ENCODE results near the gene RAE1.
"Not testable (repeated sequence)": the region's sequence is repeated elsewhere in the genome, so short reads cannot be mapped to it uniquely, and the experiment has no call there.

The RAE1 gene

GRCh38 chr20:57326667-57327455, 24.2 kb upstream of the RAE1 start:
- DNase-seq (ENCODE audit: low read depth): no peak

- no peak for DNase-seq (ENCODE audit: low read depth)
Observed at GRCh38 chr20:57327820-57328219, 23.2 kb upstream of the RAE1 start.

- DNase-seq (ENCODE audit: low read depth): no peak
Observed at GRCh38 chr20:57329608-57330221, 21.3 kb upstream of the RAE1 start, which contains the start of gene SPO11. Gene SPO11 (plus strand): TSS chr20:57329803. CDS start chr20:57329868, 65 bp downstream.

DNA sequence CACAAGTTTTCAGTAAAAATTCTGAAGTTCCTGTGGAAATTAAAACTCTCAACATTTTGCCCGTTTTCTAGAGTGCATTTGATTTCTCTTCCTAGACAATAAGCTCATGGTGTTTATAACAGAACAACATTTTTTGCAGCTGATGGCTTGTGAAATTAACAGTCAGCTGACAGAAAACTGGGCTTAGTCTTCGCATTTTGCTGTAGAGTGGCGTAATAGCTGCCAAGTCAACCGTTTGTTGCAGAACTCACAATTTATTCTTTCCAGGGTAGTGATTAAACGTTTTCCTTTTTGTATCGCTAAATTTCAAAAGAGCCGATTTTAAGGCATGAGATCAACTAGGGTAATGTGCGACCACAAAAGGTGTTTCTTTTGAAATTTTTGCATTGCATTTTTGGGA, 20.1 kb upstream of the RAE1 start:
- DNase-seq (ENCODE audit: low read depth): no peak

GRCh38 chr20:57332105-57333089, 18.7 kb upstream of the RAE1 start:
- DNase-seq (ENCODE audit: low read depth): no peak

DNA sequence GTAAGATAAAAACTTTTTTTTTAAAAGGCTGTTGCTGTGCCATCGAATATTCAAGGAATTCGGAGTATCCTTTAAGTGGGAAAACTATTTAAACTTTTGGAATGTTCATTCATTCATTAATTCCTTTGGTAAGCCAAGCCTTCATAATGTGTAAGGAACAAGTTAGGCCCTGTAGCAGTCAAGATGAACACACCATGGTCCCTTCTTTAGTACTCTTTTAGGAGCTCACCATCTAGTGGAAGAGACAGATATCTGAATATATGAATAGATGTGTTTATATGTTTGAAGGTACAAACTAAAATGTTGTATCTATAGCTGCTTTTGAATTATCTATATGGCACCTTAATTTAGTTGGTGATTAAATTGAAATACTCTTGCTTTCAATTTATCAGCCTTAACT, 15.7 kb upstream of the RAE1 start:
- DNase-seq (ENCODE audit: low read depth): no peak

- no peak for DNase-seq (ENCODE audit: low read depth)
Observed at GRCh38 chr20:57341663-57342062, 9.4 kb upstream of the RAE1 start.

DNA sequence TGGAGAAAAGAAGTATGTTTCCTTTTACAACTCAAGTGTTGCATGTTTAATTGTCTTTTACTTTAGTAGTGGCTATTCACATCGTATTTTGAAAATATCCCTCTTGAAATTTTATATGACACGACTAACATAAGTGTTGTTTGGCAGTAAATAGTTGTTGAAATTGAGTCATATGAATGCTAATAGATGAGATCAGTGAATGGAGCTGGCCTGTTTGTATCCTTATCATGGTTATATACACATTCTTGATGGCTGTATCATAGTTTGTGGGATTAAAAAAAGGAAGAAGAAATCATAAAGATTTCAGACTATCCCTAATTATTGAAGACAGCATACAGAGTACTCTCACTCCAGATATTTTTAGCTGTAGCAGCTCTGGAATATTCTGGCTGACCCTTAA, 8.2 kb upstream of the RAE1 start:
- no peak for DNase-seq (ENCODE audit: low read depth)

DNA sequence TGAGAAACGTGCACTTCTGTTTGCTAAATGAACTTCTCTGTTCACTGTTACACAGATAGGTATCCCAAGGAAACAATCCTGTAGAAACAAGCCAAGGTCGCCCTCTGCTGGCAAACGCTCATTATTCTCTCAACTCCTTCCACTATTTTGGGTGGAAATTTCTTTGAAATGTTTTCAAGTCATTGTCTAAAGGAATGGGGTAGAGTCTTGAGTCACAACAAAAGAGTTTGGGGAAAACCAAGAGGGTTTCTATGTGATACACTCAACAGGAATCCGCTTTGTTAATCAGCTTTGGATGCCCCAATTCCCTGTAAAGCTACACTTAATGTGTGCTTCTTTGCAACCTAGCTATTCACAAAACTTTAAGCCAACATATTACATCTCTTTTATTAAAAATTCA, 4.6 kb upstream of the RAE1 start:
- DNase-seq (ENCODE audit: low read depth): peak; percentile 60

DNA sequence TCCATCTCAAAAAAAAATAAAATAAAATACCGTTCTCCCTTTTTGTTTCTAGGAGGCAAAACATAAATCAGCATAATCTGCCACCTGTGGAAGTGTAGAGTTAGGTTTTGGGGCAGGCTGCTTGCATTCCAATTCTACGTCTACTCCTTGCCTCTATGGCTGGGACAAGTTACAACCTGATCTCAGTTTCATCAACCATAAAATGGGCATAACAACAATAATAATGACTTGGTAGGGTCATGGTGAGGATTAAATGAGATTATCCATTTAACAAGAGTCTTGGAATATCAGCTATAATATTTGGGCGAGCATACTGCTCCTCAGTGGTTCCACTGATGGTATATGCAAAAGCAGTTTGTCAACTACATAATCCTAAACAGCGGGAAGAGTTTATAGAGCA, 3.7 kb upstream of the RAE1 start:
- no peak for DNase-seq (ENCODE audit: low read depth)

DNA sequence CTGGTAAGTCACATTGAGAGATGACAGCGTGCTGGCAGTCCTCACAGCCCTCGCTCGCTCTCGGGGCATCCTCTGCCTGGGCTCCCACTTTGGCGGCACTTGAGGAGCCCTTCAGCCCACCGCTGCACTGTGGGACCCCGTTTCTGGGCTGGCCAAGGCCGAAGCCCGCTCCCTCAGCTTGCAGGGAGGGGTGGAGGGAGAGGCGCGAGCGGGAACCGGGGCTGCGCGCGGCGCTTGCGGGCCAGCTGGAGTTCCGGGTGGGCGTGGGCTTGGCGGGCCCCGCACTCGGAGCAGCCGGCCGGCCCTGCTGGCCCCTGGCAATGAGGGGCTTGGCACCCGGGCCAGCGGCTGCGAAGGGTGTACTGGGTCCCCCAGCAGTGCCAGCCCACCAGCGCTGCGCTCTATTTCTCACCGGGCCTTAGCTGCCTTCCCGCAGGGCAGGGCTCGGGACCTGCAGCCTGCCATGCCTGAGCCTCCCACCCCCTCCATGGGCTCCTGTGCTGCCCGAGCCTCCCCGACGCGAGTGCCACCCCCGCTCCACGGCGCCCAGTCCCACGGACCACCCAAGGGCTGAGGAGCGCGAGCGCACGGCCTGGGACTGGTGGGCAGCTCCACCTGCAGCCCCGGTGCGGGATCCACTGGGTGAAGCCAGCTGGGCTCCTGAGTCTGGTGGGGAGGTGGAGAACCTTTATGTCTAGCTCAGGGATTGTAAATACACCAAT, 2.7 kb upstream of the RAE1 start:
- DNase-seq (ENCODE audit: low read depth): not testable (repeated sequence)

DNA sequence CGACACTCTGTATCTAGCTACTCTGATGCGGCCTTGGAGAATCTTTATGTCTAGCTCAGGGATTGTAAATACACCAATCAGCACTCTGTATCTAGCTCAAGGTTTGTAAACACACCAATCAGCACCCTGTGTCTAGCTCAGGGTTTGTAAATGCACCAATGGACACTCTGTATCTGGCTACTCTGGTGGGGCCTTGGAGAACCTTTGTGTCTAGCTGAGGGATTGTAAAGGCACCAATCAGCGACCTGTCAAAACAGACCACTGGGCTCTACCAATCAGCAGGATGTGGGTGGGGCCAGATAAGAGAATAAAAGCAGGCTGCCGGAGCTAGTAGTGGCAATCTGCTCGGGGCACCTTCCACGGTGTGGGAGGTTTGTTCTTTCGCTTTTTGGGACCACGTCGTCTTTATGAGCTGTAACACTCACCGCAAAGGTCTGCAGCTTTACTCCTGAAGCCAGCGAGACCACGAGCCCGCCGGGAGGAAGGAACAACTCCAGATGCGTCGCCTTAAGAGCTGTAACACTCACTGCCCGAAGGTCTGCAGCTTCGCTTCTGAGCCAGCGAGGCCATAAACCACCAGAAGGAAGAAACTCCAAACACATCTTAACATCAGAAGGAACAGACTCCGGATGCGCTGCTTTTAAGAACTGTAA, 2.0 kb upstream of the RAE1 start:
- not testable (repeated sequence) for DNase-seq (ENCODE audit: low read depth)

DNA sequence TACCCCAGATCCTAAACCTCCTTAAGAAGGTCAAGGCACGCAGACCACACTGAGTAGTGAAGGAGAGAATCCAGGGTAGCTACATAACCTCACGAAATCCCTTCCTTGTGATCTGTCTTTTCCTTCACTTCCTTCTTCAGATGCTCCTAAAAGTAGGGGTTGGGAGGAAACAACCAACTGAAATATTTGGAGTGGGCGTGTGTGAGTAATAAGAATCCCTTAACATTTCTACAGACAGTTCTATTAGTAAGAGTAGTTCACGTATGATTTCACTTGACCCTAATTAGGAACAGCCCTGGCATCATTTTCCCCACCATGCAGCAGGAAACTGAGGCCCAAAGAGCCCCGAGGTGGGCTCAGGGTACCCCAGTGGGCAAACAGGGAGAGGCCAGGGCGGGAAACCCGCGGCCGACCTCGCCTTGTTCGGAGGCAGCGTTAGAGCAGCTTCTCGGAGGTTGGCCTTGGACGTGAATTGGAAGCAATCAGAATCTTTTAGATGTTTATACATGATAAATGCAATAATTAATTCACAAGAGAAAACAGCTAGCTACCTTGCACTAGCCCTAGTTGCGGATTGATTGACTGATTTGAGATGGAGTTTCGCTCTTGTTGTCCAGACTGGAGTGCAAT, 859 bp upstream of the RAE1 start:
- DNase-seq (ENCODE audit: low read depth): no peak

DNA sequence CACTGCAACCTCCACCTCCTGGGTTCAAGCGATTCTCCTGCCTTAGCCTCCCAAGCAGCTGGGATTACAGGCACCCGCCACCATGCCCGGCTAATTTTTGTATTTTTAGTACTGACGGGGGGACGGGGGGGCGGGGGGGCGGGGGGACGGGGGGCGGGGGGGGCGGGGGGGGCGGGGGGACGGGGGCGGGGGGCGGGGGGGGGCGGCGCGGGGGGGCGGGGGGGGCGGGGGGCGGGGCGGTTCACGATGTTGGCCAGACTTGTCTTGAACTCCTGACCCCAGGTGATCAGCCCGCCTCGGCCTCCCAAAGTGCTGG, 371 bp upstream of the RAE1 start:
- not testable (repeated sequence) for DNase-seq (ENCODE audit: low read depth)

- DNase-seq (ENCODE audit: low read depth): no peak
Observed at GRCh38 chr20:57352305-57352704, 1.2 kb downstream of the RAE1 start.

DNA sequence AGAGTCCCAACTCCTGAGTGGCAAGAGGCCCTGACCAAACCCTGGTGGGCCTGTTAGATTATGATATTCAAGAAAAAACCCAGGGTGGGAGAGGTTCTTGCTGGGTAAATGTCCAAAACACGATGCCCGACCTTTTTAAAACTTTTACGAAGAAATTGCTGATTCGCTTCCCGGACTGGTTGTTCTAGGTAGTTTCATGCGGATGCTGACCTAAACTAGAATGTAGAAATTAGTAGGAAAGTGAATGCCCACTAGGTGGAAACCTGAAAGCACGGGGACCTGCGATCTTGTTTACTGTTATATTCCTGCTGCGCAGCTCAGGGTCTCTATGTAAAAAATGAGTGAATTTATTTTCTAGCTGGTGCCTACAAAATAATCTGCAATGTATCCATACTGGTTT, 2.3 kb downstream of the RAE1 start:
- no peak for DNase-seq (ENCODE audit: low read depth)

DNA sequence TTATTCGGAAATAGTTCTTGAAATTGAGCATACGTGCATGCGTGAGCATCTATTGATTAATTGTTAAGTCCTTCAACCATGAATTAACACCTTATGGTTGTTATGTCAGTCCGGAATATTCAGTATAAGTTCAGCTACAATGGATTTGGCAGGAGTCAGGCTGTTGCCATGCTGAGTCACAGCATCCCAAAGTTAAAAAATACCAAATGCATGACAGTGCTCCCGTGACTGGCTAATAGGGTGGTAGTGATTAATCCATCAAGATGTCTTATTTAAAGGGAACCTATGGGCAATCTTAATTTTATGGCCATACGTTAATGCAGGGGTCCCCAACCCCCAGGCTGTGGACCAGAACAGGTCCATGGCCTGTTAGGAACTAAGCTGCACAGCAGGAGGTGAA, 10.5 kb downstream of the RAE1 start:
- no peak for DNase-seq (ENCODE audit: low read depth)

DNA sequence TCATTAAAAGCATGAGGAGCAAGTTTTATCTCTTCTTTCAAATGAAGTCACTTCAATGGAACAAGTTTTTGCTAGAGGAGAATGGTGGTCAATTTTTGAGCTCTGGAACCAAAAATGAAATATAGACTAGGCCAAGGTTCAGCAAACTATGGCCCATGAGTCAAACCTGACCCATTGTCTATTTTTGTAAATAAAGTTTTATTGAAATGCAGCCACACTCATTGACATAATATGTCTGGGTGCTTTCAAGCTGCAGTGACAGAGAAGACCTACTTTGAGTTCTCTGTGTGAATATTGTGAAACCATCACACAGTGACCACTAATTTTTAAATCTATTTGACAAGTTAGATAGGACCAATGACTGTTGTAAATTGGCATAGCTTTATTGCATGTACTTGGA, 13.4 kb downstream of the RAE1 start:
- no peak for DNase-seq (ENCODE audit: low read depth)

- no peak for DNase-seq (ENCODE audit: low read depth)
Observed at GRCh38 chr20:57369596-57369995, 18.5 kb downstream of the RAE1 start.

GRCh38 chr20:57370316-57370715, 19.3 kb downstream of the RAE1 start:
- no peak for DNase-seq (ENCODE audit: low read depth)

GRCh38 chr20:57371363-57371762, 20.3 kb downstream of the RAE1 start:
- no peak for DNase-seq (ENCODE audit: low read depth)

All from stimulated activated CD8-positive, alpha-beta memory T cell treated with anti-CD3 and anti-CD28 coated beads, Interleukin-4, amount 100 ng/mL, for 24 hours (primary cell).